H4 (cell line): ENCODE results near the gene NSUN2. TPM values are rescaled to one million over a fixed set of nuclear protein-coding genes. Genes with fewer than 3 reads are reported as not detected.

Source experiments
- DNase-seq: peaks from one replicate; pipeline ENCODE4 v3.0.0-alpha.2; 2015; ENCODE audit warnings: low spot score
- total RNA-seq: library from RNA; depleted of rRNA; stranded (reverse); fragments of >200 nt; shearing (Covaris generic); gene quantifications from 2 replicates; pipeline ENCODE4 v1.2.3, GENCODE V29; 2014

NSUN2 gene
- total RNA-seq, 1 experiment from 2014 or later, result 63.2 TPM

GRCh38 chr5:6604341-6604740 lies 28.5 kb downstream of the NSUN2 start:
- no peak for DNase-seq

- DNase-seq, result no peak
Measured at GRCh38 chr5:6603643-6604042, 29.2 kb downstream of the NSUN2 start.

GRCh38 chr5:6602441-6602840 lies 30.4 kb downstream of the NSUN2 start:
- no peak for DNase-seq

- DNase-seq, result no peak
Measured at GRCh38 chr5:6601816-6602215, 31.0 kb downstream of the NSUN2 start.

GRCh38 chr5:6601271-6601670 lies 31.6 kb downstream of the NSUN2 start:
- no peak for DNase-seq

- no peak for DNase-seq
Measured at GRCh38 chr5:6599739-6600138, 33.1 kb downstream of the NSUN2 start.

GRCh38 chr5:6598351-6598900 lies 34.4 kb downstream of the NSUN2 start:
- DNase-seq, result no peak

- no peak for DNase-seq
Measured at GRCh38 chr5:6597557-6597956, 35.3 kb downstream of the NSUN2 start.

GRCh38 chr5:6596388-6596787 lies 36.5 kb downstream of the NSUN2 start:
- DNase-seq, result no peak

GRCh38 chr5:6595405-6595804 lies 37.4 kb downstream of the NSUN2 start:
- DNase-seq, result no peak

- DNase-seq, result no peak
Measured at GRCh38 chr5:6594066-6594465, 38.8 kb downstream of the NSUN2 start.

GRCh38 chr5:6593148-6594016 lies 39.5 kb downstream of the NSUN2 start:
- no peak for DNase-seq

- DNase-seq, result no peak
Measured at GRCh38 chr5:6592601-6593000, 40.2 kb downstream of the NSUN2 start.

GRCh38 chr5:6591671-6592288 lies 41.1 kb downstream of the NSUN2 start:
- DNase-seq, result no peak

- no peak for DNase-seq
Measured at GRCh38 chr5:6590581-6590980, 42.3 kb downstream of the NSUN2 start.

- DNase-seq, result no peak
Measured at GRCh38 chr5:6587171-6587570, 45.7 kb downstream of the NSUN2 start.

- no peak for DNase-seq
Measured at GRCh38 chr5:6586647-6587042, 46.2 kb downstream of the NSUN2 start.

- no peak for DNase-seq
Measured at GRCh38 chr5:6585939-6586646, 46.8 kb downstream of the NSUN2 start.

GRCh38 chr5:6585168-6585567 lies 47.7 kb downstream of the NSUN2 start:
- DNase-seq, result no peak

GRCh38 chr5:6584727-6585126 lies 48.1 kb downstream of the NSUN2 start:
- DNase-seq, result no peak

- DNase-seq, result no peak
Measured at GRCh38 chr5:6584101-6584645, 48.7 kb downstream of the NSUN2 start.
